Stimulated activated CD8-positive, alpha-beta memory T cell treated with anti-CD3 and anti-CD28 coated beads, Interleukin-4, amount 100 ng/mL, for 48 hours (primary cell): ENCODE results near the gene EEFSEC.

Experiments used
- DNase-seq: peaks from one replicate; pipeline ENCODE4 v3.0.0-alpha.2; 2020

EEFSEC gene

DNA sequence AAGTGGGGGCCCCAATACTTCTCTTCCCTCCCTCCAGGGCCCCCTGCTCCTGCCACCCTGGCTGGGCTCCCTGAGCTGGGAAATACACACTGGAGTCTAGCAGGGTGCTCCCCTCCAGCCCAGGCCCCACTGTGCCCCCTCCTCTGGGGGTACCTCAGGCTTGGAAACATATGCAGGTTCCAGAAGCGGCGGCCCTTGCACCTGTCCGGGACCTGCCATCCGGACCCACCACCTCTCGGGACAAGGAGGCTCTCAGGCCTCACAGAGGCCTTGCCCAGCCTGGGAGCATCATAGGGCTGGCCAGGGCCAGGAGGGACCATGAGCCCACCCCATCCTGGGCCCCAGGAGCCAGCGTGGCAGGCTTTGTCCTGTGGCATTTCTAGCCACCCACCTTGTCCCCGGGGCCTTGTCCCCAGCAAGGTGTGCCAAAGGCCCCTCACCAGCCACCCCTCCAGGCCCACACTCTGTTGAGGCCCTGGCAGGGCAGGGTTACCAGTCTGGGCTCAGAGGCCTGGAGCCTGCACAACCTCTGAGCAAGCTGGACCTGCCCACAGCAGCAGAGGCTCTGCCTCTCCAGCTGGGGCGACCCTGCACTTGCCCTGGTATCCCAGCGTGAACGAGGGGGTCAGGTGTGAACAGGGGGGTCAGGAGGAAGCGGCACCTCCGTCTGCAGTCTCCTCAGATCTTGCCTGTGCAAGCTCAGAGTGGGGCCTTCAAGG lies 267.6 kb downstream of the EEFSEC start:
- DNase-seq = no peak

DNA sequence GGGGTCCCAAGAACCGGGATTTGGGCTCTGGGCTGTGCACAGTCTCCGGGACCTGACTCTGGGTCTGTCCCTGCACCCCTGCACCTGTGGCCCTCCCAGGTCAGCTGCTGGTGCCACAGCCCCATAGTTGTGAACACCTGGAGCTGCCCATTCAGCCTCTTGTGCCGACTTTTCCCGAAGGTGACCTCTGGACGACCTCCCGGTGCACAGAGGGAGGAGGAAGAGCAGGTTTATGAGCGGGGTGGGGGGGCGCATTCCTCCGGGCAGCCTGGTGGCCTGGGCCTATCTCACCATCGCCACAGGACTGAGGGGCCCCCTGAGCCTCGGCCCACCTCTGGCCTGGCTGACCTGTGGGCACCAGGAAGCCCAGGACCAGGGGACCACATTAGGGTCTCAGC lies 268.2 kb downstream of the EEFSEC start:
- DNase-seq = no peak

DNA sequence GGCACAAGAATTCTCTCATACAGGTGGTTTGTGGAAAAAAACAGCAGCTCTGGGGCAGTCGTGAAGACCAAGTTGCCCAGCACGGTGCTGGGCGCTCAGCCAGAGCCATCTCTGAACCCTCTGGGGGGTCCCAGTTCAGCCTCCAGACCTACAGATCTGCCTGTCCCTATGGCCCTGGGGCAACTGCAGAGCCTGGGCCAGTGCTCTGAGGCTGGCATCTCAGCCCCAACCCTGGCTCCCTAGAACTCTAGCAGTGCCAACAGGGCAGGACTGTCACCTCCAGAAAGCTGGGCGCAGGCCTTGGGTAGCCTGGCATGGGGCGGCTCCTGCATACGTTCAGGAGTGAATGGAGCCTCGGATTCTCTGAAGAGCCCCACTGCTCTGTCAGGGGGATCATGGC lies 268.7 kb downstream of the EEFSEC start:
- DNase-seq = no peak

DNA sequence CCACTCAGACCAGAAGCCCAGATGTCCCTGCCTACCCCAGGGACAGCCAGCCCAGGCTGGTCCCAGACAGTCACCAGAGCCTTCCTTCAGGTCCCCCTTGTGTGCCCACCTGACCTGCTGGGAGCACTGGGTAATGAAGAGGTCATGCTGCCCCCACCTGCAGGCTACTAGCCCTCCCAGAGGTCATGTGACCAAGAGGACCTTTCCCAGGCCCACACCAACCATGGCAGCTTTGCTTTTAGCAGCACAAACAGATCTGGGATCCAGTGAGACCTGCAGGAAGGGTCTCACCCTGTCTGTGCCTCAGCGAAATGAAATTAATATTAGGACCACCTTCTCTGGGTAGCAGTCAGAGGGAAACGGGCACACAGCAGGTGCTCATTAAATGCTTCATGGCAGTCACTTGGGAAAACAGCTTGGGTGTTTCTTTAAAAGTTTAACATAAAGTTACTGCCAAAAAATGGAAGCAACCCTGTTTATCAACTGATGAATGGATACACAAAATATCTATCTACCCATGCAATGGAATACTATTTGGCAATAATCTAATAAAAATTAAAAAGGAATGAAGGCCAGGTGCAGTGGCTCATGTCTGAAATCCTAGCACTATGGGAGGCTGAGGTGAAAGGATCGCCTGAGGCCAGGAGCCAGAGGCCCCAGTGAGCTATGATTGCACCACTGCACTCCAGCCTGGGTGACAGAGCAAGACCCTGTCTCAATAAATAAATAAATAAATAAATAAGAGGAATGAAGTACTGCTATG lies 269.7 kb downstream of the EEFSEC start:
- DNase-seq = no peak

DNA sequence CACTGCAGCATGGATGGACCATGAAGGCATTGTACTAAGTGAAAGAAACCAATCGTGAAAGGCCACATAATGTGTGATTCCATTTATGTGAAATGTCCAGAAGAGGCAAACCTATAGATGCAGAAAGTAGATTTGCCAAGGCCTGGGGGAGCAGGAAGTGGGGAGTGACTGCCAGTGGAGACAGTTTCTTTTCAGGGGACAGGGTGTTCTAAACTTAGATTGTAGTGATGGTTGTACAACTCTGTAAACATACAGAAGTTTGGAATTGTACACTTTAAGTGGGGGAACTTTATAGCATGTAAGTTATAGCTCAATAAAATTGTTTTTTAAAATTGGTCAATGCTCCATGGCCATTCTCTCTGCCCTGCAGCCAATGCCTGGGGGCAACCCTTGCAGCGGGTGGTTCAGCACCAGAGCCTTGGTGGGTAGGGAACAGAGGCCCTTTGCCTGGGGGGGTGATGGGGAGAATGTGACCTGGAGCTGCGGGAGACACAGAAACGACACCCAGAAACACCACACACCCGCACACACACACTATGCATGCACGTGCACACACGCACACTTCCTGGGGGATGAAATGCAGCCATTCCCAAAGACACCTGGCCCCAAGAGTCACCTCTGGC lies 270.4 kb downstream of the EEFSEC start:
- DNase-seq = no peak

DNA sequence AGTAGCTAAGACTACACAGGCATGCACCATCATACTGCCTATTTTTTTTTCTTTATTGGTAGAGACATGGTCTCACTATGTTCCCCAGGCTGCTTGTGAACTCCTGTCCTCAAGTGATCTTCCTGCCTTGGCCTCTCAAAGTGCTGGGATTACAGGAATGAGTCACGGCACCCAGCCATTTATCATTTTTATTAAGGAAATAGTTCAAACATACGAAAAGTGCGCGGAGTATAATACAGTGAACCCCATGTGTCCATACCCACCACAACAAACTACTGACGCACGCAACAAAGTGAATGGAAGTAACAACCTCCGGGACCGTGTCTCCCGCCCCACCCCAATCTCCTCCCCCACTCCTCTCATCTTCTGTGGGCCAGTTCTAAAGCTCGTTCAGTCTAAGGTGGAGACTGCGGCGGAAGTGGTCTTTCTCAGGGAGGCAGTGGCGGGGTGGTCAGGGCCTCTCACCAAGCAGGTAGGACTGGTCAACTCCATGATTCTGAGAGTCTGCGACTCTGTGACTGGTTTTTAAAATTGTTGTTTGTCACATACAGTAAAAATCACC lies 271.3 kb downstream of the EEFSEC start:
- no peak for DNase-seq

DNA sequence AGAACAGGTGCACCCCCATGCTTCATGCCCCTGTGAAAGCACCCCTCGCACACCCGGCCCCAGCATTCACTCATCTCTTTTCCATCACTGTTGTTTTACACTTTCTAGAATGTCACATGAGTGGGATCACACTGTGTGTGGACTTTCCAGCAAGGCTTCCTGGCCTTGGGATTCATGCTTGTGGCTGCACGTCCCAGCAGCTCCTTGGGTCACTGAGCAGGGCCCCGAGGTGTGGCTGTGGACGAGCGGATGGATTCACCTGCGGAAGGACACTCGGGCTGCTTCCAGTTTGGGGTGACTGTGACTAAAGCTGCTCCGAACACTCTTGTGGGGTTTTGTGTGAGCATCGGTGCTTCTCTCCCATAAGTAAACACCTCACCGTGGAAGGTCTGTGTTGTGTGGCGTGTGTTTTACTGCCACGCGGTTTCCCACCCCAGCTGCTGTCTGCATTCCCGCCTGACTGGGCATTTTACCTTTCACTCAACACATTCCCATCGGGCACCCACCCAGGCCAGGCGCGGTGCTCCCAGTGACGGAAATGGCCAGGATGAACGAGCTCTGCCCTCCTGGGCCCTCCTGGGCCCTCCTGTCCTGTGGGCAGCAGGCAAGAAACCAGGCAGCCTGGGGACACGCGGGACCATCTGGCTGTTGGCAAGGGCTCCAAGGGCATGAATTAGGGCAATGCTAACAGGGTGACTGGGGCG lies 272.0 kb downstream of the EEFSEC start:
- DNase-seq = no peak

DNA sequence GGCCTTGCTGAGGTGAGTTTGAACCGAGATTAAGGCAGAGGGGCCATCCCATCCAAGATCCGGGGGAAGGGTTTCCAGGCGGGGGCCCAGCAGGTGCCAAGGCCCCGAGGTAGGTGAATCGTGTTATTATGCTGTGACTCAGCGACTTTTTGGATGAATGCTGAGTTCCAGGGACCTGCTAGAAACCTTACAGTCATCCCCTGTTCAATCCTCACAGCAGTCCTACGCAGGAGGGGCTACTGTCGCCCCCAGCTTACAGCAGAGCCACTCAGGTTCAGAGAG lies 272.5 kb downstream of the EEFSEC start:
- DNase-seq = no peak

DNA sequence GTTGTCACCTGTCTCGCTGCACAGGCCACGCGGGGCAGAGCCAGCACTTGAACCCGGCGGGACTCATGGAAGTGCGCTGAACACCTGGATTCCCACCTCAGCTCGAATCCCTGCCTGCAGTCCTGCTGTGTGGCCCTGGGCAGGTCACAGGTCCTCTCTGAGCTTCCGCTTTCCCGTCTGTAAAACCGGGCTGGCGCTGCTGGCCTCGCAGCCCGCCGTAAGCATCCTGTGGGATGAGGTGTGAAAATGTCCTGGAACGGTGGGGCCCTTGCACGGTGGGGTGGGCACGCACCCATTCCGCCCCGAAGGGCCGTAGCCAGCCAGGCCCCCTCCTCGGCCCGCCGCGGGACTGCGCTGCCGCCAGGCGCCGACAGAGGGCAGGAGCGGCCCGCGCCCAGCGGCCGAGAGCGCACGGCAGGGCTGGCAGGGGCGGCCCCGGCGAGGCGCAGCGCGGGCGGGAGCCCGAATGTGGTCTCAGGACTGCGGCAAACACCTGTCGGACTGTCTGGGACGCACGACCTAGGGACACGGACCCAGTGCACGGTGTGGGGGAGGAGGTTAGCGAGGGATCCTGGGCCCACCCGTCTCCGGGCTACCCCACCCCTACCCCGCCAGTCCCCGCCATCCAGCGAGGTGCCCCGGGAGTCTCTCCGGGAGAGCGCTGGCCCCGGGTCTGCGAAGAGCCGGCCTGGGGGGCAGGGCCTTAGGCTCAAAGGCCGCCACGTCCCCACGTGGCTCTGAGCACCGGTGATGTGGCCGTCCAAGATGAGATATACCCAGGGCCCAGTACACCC lies 273.0 kb downstream of the EEFSEC start:
- peak; percentile 74 for DNase-seq

DNA sequence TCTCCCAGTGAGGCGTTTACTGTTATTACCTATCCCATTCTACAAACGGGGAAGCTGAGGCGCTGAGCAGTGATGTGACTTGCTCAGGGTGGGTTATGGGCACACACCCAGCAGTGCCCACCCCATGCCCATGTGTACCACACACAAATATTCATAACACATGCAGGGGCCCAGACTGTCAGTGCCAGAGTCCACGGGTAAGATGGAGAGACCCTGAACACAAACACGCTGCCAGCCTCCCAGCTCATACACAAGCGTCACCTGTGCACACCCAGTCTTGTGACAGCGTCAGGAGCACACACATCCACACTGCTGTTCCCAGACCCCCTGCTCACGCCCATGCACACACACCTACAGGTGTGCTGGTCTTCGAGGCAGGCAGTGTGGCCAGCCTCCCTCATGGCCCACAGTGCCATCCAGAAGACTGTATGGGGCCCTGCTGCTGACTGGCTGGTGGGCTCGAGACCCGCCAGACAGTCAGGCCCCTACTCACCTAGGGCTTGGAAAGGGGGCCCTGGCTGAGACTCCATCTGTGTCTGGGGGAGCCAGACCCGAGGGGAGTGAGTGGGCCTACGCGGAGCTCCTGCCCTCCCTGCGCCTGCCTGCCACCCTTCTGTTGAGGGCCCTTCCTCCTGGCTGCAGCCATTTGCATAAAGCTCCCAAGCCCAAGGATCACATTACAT lies 274.0 kb downstream of the EEFSEC start:
- DNase-seq = no peak

DNA sequence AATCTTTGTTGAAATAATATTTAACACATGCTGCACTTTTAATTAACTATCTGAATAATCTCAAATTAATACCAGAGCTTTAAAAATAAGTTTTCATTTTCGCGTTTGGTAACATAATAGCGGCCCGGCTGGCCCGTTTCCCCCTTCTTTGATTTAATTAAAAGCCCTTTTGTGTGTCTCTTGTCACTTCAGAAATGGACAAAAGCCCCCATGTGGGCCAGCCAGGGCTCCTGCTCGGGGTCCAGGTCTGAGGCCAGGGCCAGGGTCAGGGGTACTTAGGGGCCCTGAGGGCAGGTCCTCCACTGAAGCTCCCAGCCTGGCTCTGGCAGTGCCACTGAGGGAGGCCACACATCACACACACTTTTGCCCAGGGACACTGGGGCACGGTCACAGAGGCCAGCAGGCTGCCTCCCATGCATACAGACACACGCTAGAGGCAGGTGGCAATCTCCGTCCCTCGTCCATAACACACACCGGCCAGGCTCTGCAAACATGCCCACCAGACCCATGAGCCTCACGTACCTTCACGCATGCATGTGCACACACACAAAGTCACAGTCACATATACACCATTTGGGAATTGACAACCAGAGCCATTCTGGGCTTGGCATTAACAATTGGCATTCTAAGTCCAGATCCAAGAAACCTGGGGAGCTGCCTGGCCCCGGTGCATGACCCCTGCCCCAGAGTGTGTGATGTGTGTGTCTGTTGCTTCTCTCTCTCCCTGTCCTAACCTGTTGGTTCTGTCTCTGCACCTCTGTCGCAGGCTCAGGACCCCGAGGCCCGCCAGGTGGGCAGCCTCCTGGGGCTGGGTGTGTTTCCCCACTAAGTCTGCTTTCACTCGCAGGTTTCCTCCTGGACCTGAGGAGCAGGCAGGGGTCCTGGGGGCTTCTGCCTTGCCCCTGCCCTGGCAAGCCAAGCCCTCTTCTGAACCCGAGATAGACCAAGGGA lies 274.9 kb downstream of the EEFSEC start:
- DNase-seq = no peak

DNA sequence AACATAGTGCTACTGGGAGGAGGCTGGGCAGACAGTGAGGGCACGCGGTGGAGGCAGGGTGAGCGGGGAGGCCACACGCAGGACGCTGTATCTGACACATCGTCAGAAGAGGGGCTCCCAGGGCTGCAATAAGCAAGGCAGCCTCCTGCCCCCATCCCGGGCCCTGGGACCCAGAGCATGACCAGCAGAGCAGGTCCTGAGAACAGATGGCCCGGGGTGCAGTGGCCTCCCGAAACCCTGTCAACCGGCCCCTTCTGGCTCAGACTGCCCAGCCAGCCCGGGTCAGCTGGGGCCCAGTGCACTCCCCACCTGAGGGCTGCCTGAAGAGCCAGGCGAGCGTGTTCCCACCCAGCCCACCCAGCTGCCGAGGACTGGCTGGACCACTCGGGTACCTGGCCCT lies 276.0 kb downstream of the EEFSEC start:
- no peak for DNase-seq

DNA sequence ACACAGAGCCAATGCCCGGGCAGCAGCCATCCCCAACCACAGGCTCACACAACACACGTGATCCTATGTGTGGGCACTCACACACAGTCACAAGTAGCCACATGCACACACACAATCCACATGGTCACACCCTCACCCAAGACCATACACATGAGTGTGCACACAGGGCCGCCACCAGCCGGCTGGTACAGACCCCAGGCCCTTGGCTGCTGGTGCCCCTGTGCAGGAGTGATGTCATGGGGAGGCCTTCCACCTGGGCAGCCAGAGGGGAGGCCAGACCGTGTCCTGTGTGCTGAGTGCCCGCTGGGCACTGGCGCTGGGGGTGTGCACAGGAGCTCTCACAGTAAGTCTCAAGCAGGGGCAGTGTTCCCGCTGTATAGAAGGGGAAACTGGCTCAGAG lies 276.5 kb downstream of the EEFSEC start:
- DNase-seq = no peak

DNA sequence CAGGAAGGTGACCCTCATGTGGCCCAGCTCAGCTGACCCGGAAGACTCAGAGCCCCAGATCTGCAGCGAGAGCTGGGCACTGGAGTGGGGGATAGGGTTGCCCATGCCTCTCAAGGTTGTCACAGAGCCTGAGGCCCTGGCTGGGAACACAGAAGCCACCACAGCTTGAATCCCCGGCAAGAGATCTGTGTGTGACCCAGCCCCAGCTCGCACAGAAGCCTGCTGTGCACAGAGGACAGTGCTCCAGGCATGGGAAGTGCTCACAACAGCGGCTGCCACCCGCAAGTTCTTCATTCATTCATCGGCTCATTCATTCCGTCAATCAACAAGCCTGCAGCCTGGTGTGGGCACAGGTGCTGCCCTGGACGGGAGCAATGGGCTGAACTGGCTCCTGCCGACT lies 277.0 kb downstream of the EEFSEC start:
- DNase-seq = no peak

DNA sequence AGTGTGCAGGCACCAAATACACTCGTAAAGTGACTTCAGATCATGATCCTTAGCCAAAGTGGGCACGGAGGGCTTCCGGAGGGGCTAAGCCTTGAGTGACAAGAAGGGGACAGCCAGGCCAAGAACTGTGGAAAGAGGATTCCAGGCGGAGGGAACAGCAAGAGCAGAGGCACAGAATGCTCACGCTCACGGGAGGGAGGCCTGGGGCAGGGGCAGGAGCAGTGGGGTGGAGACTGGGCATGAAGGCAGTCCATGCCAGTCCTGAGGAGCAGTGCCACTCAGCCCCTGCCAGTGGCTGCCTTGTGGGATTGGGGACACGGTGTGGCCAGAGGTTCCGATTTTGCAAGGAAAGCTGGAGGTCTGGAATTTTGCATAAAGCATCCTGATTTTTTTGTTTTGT lies 277.4 kb downstream of the EEFSEC start:
- no peak for DNase-seq

DNA sequence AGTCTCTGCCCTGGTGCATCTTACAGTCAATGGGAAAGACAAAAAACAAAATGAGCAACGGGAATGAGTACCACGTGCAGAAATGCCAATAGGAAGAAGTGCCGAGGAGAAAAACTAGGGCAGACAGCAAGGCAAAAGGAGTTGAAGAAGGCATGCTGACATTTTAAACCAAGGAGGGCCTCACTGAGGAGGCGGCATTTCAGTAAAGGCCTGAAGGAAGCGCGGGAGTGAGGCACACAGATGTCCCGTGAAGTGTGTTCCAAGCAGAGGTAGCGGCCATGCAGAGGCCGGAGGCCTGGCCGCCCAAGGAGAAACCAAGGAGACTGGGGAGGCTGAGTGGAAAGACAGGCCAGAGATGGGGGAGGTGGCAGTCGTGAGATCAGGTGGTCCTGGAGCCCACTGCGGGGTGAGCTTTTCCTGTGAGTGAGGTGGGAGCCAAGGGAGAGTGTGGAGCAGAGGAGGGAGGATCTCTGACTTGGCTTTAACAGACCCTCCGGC lies 278.6 kb downstream of the EEFSEC start:
- DNase-seq = no peak

DNA sequence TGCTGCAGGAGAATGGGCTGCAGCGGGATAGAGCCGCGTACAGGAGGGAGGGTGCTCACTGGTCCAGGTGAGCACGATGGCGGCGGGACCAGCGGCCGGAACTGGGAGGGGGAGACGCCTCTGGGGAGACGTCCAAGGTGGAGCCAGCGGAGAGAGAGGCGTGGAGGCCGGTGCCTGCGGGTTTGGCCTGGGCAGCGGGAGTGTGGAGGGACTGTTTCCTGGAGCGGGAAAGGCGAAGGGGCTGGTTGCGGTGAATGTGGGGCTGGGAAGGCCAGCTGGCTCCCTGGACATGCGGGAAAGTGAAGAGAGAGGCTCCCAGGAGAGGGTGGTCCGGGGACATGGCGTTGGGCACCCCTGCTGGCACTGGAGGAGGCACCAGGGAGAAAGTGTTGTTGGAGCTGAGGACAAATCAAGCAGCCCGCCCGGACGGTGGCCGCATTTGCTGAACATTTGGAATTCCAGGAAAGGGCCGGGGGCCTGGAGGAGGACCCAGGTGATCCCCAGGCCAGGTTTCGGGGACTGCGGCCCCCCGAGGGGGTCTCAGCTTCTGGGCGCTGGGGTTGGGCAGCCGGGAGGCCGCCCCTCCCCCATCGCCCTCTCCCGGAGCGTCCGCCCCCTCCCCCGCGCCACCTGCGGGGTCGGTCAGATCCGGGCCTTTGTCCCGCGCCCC lies 279.2 kb downstream of the EEFSEC start:
- no peak for DNase-seq

DNA sequence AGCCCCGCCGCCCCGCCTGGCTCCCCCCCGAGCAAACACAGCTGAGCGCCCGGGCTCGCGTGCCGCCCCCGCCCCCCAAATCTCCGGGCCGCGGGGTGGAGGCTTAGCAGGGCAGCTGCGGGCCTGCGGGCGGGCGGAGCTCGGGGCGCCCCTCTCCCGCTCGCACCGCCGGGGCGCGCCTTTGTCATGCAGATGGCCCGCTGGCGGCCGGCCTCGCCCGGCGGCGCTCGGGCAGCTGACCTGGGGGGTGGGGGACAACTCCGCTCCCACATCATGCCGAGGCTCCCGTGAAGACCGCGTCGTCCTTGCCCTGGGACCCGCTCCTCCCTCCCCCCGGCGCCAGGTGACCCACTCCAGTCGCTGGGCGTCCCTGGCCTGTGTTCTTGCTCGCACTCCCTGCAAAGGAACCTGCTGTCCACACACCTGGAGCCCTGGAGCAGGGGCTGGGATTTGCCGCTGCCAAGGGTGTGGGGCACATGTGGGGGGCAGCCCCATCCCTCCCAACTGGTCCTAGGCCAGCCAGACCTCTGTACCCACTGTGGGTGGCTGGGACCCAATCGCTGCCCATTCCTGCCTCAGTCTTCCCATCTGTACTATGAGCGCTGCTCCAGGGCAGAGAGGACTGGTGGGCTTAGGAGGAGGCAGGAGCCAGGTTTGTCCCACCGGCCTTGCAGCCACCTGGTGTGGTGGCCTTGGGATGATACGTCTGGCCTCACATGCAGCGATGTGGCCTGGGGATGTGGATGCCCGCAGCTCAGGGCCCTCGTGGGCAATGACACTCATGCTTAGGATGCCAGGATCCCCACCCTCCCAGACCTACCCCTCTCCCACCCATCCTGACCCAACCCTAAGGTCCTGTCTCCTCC lies 279.9 kb downstream of the EEFSEC start:
- DNase-seq = no peak

DNA sequence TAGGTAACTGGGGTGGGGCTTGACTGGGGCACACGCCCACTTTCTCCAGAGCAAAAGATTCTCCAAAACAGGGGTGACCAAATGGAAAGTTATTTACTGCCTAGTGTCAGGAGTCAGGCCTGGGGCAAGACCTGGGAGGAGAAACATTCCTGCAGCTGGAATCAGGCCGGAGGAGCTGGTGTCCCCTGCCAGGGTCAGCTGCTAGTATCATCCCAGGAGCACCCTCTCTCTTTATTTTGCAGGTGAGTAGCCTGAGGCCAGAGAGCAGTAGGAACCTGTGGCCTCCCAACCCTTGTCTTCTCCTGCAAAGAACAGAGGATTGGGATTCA lies 280.5 kb downstream of the EEFSEC start:
- no peak for DNase-seq
